NCI-H2029 (cell line): Measurements from ENCODE around the gene ZFPL1.

Experiments
- DNase-seq: peaks from one replicate; lab custom pipeline; 2025; lab: John Stamatoyannopoulos, UW

Gene ZFPL1

DNA sequence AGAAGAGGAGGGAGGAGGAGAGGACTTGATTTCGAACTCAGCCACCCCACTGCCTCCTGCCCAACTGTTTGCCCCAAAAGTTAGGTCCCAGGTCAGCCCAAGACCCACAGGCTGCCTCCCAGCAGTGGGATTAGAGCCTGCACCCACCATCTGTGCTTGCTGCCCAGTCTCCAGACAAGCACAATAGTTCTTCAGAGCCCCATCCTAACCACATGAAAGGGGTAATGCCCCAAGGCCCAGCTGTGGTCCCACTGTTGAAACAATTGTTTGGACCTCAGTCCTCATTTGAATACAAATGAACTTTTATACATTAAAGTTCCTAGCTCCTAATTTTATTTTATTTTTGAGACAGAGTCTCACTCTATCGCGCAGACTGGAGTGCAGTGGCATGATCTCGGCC lies 6.6 kb downstream of the ZFPL1 start:
- DNase-seq, result no peak

DNA sequence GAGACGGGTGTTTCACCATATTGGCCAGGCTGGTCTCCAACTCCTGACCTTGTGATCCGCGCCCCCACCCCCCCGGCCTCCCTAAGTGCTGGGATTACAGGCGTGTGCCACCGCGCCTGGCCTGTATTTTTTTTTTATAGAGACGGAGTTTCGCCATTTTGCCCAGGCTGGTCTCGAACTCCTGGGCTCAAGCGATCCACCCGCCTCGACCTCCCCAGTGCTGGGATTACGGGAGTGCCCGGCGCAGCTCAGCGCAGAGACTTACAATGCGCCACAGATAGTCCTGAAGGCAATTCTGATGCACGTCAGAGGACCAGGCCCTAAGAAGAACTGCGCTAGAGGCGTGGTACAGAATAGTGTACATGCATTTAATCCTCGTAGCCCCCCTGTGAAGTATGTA lies 11.4 kb downstream of the ZFPL1 start:
- no peak for DNase-seq

DNA sequence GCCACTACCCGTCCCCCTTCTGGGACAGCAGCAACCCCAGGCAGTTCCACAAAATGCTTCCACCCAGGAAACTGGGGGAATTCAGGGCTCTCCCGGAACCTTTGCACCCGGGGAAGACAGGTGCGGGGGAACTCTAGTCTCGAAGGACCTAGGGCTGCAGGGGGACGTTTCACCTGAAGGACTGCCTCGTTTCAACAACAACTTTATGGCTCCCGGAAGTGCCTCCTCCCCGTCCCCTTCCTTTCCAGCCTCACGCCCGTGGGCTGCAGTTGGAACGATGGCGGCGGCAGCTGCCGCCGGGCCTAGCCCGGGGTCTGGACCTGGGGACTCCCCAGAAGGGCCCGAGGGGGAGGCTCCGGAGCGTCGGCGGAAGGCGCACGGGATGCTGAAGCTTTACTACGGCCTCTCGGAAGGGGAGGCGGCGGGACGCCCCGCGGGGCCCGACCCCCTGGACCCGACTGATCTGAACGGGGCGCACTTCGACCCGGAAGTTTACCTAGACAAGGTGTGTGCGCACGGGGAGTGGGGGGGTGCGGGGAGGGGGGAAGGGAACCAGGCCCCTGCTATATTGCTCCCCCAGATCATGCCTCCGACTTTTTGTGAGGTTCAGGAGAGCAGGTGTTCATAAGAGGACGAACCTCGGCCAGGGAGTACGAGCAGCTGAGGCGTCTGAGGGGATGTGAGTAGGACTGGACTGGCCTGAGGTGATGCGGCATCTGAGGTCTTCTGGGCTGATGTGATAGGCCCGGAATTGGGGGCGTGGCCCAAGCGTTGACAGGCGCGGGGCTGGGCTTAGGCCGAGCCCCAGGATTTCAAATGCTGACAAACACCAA lies 12.2 kb downstream of the ZFPL1 start, which contains the start of gene VPS51:
Gene VPS51, plus strand, starts transcription at position 241 of the 833 bp plus-strand sequence. Its CDS starts 37 bp downstream, at position 278.
- peak; percentile 86 for DNase-seq

DNA sequence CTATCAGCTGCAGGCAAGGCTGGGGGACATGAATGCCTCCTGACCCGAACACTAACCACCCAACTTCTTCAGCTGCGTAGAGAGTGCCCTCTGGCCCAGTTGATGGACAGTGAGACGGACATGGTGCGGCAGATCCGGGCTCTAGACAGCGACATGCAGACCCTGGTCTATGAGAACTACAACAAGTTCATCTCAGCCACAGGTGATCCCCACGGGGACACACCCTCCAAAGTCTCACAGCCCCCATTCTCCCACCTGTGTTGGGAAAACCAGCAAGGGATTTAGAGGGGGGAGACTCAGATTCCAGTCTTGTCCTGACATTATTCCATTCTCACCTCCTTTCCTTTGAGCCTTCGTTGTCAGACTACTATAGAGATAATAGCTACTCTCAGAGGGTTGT lies 12.9 kb downstream of the ZFPL1 start:
- DNase-seq, result no peak

DNA sequence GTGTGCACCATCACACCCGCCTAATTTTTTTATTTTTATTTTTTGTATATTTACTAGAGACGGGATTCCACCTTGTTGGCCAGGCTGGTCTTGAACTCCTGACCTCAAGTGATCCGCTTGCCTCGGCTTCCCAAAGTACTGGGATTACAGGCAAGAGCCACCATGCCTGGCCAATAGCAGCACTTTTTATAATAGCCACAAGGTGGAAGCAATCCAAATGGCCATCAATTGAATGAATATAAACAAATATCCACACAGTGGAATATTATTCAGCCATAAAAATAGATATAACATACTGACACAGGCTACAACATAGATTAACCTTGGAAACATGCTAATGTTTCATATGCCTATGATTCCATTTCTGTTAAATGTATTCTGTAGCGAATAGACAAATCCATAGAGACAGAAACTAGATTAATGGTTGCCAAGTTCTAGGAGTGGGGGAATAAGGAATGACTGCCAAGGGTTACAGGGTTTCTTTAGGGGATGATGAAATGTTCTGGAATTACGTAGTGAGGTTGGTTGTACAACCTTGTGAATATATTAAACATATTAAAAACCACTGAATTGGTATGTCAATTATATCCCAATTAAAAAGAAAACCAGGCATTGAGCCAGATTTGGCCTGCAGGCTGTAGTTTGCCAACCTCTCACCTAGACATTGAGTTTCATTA lies 16.8 kb downstream of the ZFPL1 start:
- DNase-seq, result peak; percentile 56

DNA sequence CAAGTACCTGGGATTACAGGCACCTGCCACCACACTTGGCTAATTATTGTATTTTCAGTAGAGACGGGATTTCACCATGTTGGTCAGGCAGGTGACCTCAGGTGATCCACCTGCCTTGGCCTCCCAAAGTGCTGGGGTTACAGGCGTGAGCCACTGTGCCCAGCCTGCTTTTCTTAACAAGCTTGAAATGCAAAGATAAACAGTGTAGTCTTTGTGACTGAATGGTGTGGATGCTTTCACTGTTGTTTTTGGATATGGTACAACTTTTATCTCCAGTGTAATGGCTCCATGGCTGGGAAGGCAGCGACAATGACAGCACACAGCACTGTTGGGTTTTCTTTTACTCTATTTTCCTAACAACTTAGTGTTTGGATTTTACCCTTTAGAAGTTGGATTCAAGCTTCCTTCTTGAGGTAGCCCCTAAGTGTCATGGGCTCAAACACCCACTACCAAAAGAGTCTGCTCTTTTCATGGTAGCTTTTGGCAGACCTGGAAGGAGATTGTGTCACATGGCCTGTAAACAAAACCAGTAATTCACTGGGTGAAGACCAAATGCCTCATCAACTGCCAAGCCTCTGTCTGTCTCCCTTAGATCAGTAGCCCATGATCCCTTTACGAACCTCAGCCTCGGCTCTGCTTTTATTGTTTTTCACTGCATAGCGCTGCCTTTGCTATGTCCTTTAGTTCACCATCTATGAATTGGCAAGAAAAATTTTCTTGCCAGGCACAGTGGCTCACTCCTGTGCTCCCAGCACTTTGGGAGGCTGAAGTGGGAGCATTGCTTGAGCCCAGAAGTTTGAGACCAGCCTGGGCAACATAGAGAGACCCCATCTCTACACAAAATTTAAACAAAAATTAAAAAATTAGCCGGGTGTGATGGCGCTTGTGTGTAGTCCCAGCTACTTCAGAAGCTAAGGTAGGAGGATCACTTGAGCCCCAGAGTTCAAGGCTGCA lies 18.4 kb downstream of the ZFPL1 start:
- peak; percentile 85 for DNase-seq

DNA sequence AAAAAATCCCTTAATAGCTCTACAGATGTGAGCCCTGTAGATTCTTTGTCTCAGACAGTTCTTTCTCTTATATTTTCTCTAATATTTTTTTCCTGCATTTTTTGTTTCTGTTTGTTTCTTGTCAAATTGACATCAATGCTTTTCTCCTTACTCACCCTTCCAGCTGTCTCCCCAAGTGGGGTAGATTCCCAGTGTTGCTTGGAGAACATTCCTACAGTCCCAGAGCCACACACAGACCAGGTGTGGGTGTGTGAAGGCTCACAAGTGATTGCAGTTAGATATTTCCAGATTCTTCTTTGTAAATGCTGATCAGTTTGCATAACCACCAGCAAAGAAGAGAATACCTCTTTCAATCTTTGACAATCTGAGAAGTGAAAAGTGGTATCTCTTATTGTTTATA lies 19.5 kb downstream of the ZFPL1 start:
- no peak for DNase-seq

DNA sequence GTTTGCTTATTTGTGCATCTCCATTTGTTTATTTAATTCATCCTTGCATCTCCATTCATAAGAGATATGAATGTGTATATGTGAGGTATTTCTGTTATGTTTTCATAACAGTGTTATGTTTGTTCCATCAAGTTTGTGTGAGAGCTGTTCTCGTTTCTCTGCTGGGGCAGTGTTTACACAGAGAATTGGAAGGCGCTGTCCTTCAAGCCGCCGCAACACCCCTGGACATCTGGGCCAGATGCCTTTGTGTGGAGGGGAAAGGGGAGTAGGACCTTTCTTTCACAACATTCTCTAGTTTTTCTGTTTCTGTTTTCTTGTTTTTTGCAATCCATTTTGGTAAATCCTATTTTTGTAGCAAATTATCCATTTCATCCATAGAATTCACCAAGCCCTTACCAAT lies 20.6 kb downstream of the ZFPL1 start:
- DNase-seq, result no peak

DNA sequence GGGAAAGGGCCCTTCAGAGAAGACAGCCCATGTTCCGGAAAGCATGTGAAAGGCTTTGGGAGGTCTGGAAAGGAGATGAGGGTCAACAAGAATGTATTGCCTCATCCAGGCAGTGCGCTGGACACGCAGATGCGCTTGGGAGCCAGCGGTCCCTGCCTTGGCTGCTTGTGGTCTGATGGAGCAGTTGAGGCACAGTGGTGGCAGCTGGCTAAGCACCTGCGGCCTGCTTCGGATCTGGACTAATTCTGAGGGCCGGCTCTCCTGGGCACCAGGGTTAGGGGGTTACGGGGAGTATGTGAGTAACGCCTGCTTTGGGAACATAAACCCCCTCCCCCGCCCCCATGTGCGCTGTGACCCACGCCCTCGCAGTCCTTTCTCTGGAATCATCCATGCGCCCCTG lies 23.1 kb downstream of the ZFPL1 start:
- DNase-seq, result no peak

DNA sequence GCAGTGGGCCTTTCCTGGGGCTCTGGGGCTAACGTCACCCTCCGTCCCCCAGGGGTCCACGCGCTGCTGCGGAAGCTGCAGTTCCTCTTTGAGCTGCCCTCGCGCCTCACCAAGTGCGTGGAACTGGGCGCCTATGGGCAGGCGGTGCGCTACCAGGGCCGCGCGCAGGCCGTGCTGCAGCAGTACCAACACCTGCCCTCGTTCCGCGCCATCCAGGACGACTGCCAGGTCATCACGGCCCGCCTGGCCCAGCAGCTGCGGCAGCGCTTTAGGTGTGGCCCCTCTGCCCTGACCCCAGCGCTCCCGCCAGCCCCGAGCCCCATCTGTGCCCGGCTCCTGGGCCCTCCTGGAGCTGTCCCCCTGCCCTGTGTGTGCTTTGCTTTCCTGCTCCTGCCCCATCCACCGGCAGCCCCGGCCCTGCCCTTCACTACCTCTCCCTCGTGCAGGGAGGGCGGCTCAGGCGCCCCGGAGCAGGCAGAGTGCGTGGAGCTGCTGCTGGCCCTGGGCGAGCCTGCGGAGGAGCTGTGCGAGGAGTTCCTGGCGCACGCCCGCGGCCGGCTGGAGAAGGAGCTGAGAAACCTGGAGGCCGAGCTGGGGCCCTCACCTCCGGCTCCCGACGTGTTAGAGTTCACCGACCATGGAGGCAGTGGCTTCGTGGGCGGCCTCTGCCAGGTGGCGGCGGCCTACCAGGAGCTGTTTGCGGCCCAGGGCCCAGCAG lies 23.9 kb downstream of the ZFPL1 start:
- no peak for DNase-seq

DNA sequence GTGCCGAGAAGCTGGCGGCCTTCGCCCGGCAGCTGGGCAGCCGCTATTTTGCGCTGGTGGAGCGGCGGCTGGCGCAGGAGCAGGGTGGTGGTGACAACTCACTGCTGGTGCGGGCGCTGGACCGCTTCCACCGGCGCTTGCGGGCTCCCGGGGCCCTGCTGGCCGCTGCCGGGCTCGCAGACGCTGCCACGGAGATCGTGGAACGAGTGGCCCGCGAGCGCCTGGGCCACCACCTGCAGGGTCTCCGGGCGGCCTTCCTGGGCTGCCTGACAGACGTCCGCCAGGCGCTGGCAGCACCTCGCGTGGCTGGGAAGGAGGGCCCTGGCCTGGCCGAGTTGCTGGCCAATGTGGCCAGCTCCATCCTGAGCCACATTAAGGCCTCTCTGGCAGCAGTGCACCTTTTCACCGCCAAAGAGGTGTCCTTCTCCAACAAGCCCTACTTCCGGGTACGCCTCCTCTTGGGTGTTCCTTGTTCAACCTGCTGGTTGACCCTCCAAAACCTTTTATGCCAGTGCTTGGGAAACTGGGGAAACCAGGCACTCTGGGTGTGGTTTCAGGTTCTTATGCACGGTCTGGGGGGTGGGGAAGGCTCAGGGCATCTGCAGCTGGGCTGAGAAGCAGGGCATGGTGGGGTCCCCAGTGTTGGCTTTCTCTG lies 24.6 kb downstream of the ZFPL1 start:
- no peak for DNase-seq

DNA sequence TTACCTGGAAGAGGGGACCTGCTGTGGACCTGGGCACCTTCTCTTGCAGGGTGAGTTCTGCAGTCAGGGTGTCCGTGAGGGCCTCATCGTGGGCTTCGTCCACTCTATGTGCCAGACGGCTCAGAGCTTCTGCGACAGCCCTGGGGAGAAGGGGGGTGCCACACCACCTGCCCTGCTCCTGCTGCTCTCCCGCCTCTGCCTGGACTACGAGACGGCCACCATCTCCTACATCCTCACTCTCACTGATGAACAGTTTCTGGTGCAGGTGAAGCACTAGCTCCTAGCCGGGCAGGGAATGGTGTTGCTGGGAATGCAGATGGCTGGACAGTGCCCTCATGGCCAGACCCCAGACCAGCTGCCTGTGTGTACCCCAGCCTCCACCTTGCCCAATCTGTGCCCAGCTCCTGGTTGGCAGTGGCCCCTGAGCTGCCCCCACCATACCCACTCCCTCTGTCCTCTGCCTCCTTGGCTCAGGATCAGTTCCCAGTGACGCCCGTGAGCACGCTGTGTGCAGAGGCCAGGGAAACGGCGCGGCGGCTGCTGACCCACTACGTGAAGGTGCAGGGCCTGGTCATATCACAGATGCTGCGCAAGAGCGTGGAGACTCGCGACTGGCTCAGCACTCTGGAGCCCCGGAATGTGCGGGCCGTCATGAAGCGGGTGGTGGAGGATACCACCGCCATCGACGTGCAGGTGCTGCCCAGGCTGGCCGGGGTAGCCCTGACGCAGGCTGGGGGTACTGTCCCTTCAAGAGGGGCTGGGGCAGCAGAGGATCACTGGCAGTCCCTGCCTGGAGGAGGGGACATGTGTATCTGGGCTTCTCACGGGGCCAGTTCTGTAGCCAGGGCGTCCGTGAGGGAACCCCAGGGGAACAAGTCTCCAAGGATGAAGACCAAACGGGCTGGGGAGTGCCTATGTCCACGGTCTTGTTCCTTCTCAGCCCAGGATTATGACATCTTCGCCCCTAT lies 25.5 kb downstream of the ZFPL1 start:
- no peak for DNase-seq

DNA sequence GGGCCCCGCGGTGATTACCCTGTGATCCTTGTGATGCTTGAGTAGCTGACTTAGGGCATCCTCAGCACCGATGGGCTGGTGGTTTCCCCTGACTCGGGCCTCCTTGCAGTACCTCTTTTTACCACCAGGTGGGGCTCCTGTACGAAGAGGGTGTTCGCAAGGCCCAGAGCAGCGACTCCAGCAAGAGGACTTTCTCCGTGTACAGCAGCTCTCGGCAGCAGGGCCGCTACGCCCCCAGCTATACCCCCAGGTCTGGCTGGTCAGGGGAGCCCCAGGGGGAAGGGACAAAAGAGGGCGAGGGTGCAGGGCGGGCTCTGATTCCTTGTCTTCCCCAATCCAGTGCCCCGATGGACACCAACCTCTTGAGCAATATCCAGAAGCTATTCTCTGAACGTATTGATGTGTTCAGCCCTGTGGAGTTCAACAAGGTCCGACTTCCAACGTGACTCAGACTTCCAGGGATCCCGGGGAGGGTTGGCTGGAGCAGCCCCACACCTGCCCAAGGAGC lies 26.4 kb downstream of the ZFPL1 start:
- peak; percentile 64 for DNase-seq

DNA sequence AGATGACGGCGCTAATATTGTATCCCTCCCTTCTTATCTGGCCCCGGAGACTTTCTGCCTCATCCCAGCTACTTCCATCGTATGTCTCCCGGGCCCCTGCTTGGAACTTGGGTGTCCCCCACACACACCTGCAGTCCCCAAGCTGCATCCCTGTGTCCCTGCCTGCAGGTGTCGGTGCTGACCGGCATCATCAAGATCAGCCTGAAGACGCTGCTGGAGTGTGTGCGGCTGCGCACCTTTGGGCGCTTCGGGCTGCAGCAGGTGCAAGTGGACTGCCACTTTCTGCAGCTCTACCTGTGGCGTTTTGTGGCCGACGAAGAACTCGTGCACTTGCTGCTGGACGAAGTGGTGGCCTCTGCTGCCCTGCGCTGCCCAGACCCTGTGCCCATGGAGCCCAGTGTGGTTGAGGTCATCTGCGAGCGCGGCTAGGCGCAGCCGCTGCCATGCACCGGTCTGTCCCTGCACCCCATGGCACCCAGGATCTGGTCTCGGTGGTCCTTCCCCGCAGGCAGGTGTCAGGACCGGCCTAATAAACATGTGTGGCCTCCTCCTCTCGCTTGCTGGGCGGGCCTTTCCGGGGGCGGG lies 27.2 kb downstream of the ZFPL1 start:
- DNase-seq, result no peak

DNA sequence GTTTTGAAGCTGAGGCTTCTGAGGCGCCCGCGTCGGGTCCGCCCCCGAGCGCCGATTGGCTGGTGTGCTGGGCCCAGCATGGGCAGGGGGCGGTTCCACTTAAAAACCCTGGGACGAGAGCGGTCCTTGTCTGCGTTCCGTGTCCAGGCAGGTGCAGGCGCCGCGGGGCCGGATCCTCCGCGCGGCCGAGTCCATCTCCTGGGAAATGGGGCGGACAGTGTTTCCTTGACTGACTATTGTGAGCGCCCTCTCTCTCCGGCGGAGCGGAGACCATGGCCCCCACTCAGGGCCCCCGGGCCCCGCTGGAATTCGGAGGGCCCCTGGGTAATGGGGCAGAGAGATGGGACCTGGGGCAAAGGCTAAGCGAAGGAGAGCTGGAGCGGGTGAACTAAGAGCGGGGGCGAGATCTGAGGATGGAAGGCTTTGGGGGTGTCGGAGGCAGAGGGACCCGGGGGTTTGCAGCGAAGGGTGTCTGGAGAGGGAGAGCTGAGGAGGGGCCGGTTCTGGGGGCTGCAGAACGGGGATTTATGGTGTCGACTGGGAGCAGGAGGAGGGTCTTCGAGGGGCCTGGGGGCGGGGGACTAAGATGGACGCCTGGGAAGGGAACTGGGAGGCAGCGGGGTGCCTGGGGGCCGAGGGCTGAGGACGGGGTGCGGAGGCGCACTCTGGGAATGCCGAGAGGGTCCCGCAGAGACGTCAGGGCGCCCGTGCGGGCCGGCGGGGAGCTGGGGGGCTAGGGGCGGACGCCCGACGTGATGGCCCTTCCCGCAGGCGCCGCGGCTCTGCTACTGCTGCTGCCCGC lies 27.9 kb downstream of the ZFPL1 start, which contains the start of gene TM7SF2:
Gene TM7SF2, plus strand, starts transcription at position 129 of the 802 bp plus-strand sequence. Its CDS starts 144 bp downstream, at position 273.
- DNase-seq, result peak; percentile 97

DNA sequence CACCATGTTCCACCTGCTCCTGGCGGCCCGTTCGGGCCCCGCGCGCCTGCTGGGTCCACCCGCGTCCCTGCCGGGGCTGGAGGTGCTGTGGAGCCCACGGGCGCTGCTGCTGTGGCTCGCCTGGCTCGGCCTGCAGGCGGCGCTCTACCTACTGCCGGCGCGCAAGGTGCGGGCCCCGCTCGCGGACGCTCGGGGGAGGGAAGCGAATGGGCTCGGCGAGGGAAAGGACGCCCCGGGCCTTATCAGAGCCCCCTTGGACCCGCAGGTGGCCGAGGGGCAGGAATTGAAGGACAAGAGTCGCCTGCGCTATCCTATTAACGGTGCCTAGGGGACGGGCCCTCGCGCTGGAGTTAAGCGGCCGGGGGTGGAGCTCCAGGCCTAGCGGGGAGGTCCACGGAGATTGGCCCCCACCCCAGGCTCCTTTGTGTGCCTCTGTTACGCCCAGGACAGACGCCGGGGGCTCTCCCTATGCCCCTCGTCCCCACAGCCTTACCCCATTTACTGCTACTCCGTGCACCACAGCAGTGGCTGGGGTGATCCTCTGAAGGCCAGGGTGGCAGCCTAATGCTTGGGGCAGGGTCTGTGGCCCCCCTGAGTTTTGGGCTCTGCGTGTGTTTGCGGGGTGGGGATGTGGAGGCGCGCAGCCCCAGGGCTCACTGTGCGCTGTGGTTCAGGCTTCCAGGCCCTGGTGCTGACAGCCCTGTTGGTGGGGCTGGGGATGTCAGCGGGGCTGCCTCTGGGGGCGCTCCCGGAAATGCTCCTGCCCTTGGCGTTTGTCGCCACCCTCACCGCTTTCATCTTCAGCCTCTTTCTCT lies 28.7 kb downstream of the ZFPL1 start:
- DNase-seq, result peak; percentile 16

DNA sequence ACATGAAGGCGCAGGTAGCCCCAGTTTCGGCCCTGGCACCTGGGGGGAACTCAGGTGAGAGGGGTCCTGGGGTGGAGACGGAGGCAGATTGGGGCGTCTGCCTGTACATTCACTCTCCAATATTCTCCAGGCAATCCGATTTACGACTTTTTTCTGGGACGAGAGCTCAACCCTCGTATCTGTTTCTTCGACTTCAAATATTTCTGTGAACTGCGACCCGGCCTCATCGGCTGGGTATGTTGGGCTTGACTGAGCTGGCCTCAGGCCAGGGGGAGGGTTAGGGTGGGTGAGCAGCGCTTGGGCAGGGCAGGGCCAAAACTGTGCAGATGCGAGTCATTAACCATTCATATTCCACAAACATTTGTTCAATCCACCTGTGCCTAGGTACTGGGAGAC lies 29.3 kb downstream of the ZFPL1 start:
- peak; percentile 8 for DNase-seq
